Liver (tissue), 9 donors: ENCODE data around the gene FHOD1. TPM values are rescaled to one million over a fixed set of nuclear protein-coding genes. Genes with fewer than 3 reads are reported as not detected.

Experiments used
- DNase-seq: peaks from one replicate; pipeline ENCODE4 v3.0.0-alpha.2; 2017; ENCODE audit warnings: low spot score
- H3K27ac ChIP-seq, 2 donors: one replicate each; pipeline ENCODE4 v1.7.0; 2013; ENCODE audit warnings: inconsistent platforms in 2 of 2, low read length in 2 of 2, control low read depth in 1 of 2, low read depth in 1 of 2, mild to moderate bottlenecking in 1 of 2
- H3K27me3 ChIP-seq, 4 donors: one replicate each; pipeline versions ENCODE4 v1.6.1 to v1.7.0; 2013; ENCODE audit warnings: low read length in 3 of 4, inconsistent platforms in 1 of 4, mild to moderate bottlenecking in 1 of 4, moderate library complexity in 1 of 4; ENCODE audit not compliant: control insufficient read depth in 4 of 4, insufficient read depth in 4 of 4
- H3K36me3 ChIP-seq, 4 donors: one replicate each; pipeline versions ENCODE4 v1.6.1 to v1.7.0; 2013; ENCODE audit warnings: low read length in 3 of 4, mild to moderate bottlenecking in 3 of 4, low read depth in 1 of 4, moderate library complexity in 1 of 4; ENCODE audit not compliant: control insufficient read depth in 4 of 4, insufficient read depth in 3 of 4
- H3K4me1 ChIP-seq, 4 donors: one replicate each; pipeline versions ENCODE4 v1.6.1 to v1.7.0; 2013; ENCODE audit warnings: low read length in 3 of 4, mild to moderate bottlenecking in 3 of 4, moderate library complexity in 1 of 4; ENCODE audit not compliant: control insufficient read depth in 4 of 4, insufficient read depth in 4 of 4
- H3K4me3 ChIP-seq, 3 donors: one replicate each; pipeline versions ENCODE4 v1.6.1 to v1.7.0; 2013; ENCODE audit warnings: low read length in 3 of 3, control low read depth in 1 of 3, low read depth in 1 of 3, mild to moderate bottlenecking in 1 of 3
- H3K9ac ChIP-seq, 2 donors: one replicate each; pipeline ENCODE4 v1.7.0; 2013; ENCODE audit warnings: low read length in 2 of 2, mild to moderate bottlenecking in 2 of 2, moderate library complexity in 2 of 2, control low read depth in 1 of 2, low read depth in 1 of 2
- H3K9me3 ChIP-seq, 4 donors: one replicate each; pipeline versions ENCODE4 v1.6.1 to v1.7.0; 2013; ENCODE audit warnings: low read length in 3 of 4; ENCODE audit not compliant: control insufficient read depth in 4 of 4
- EGR1 ChIP-seq, 2 donors: IDR thresholded peaks; 2 replicates each; pipeline ENCODE4 v1.6.1; 2016 to 2018; ENCODE audit warnings: antibody characterized with exemption in 2 of 2, low read depth in 2 of 2
- FOXA1 ChIP-seq: IDR thresholded peaks from 2 replicates; pipeline ENCODE4 v1.6.1; 2016; ENCODE audit warnings: antibody characterized with exemption
- FOXA2 ChIP-seq: IDR thresholded peaks from 2 replicates; pipeline ENCODE4 v1.6.1; 2016; ENCODE audit warnings: antibody characterized with exemption
- HNF4G ChIP-seq: IDR thresholded peaks from 2 replicates; pipeline ENCODE4 v1.6.1; 2016; ENCODE audit warnings: antibody characterized with exemption
- JUND ChIP-seq, 2 donors: IDR thresholded peaks; 2 replicates each; pipeline ENCODE4 v1.6.1; 2016; ENCODE audit warnings: antibody characterized with exemption in 2 of 2
- NR2F2 ChIP-seq: IDR thresholded peaks from 2 replicates; pipeline ENCODE4 v1.6.1; 2016; ENCODE audit warnings: antibody characterized with exemption
- RAD21 ChIP-seq, 2 donors: IDR thresholded peaks; 2 replicates each; pipeline ENCODE4 v1.6.1; 2016; ENCODE audit warnings: antibody characterized with exemption in 2 of 2, mild to moderate bottlenecking in 2 of 2
- SP1 ChIP-seq: IDR thresholded peaks from 2 replicates; pipeline ENCODE4 v1.6.1; 2018; ENCODE audit warnings: antibody characterized with exemption, mild to moderate bottlenecking
- TAF1 ChIP-seq: conservative IDR thresholded peaks from 2 replicates; pipeline ENCODE4 v1.6.1; 2016; ENCODE audit warnings: antibody characterized with exemption, mild to moderate bottlenecking
- YY1 ChIP-seq: IDR thresholded peaks from 2 replicates; pipeline ENCODE4 v1.6.1; 2016; ENCODE audit warnings: antibody characterized with exemption, mild to moderate bottlenecking
- WGBS: extraction: QIAGEN DNeasy Blood & Tissue Kit; methylation state at CpG from one replicate; pipeline ENCODE4 v1.1.7; 2013; 5-methylcytosine and 5-hydroxymethylcytosine counted together
- polyA plus RNA-seq, 2 donors: library from polyadenylated mRNA; stranded (reverse) in 1 of 2; unstranded in 1 of 2; fragments of 200-250 nt in 1 of 2; fragments of >200 nt in 1 of 2; fragmentation: Nextera tagmentation in 1 of 2; extraction: Ambion mirVana in 1 of 2; gene quantifications; one replicate each; pipeline versions ENCODE4 v1.2.1 to v1.2.3, GENCODE V29; 2013 to 2015
- total RNA-seq, 2 donors: library from RNA; depleted of rRNA; stranded (reverse); fragments of >200 nt; gene quantifications; one replicate each; pipeline ENCODE4 v1.2.3, GENCODE V29; 2014
- TF ChIP-seq, protein P1 (sequence below): IDR thresholded peaks from 2 replicates; pipeline ENCODE4 v1.6.1; 2016; ENCODE audit warnings: antibody characterized with exemption, mild to moderate bottlenecking
- TF ChIP-seq, protein P2 (sequence below): IDR thresholded peaks from 2 replicates; pipeline ENCODE4 v1.6.1; 2016; ENCODE audit warnings: antibody characterized with exemption
- TF ChIP-seq, protein P3 (sequence below): fragments of 150-350 bp; IDR thresholded peaks from 2 replicates; pipeline ENCODE4 v1.5.1; 2017; ENCODE audit warnings: improper control_type of control experiment, low read depth, low read length; ENCODE audit not compliant: missing input control
- TF ChIP-seq, protein P4 (sequence below): IDR thresholded peaks from 2 replicates; pipeline ENCODE4 v1.6.1; 2016; ENCODE audit warnings: antibody characterized with exemption
- donor health status: healthy.
- donor health status: healthy.
- donor health status: healthy.
- donor health status: healthy.
- donor health status: healthy.

The FHOD1 gene
- total and polyA plus RNA-seq, 4 donors: 2.2 to 6.4 (median 4.1) TPM

DNA sequence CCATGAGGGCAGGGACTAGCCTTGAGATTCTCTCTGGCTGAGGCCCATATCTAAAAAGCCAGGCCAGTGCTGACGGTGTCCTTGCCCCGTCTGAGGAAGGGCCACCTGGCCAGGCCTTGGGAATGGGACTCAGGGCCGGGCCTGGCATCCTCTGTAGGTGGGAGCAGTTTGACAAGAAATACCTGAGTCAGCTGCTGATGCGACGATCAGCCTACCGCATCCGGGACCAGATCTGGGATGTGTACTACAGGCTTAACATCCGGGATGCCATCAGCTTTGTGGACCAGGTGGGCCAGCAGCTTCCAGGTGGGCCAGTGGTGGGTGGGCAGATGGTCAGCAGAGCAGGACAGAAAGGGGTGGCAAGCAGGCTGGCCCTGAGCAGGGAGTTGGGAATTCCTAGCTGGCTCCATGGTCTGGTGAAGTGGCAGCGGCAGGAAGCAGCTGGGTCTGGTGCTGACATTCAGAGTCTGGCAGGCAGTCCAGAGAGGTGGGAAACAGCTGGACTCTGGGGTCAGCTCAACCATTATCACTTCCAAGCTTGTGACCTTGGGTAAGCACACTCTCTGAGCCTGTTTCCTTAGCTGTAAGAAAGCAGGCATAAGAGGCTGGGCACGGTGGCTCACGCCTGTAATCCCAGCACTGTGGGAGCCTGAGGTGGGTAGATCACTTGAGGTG lies 11.0 kb upstream of the FHOD1 start:
- no peaks in the 10 kb centered on the region for H3K36me3 ChIP-seq
- H3K9ac ChIP-seq: no peak overlapping the region

More for the DNA sequence above, 11.0 kb upstream of the FHOD1 start:
- no peaks in the 10 kb centered on the region for H3K9me3 ChIP-seq
- WGBS: 84% methylated on average over 11 of the region's 11 CpGs
- no peaks in the 10 kb centered on the region for H3K27me3 ChIP-seq
- no peaks in the 10 kb centered on the region for H3K4me1 ChIP-seq
- no peak overlapping the region for H3K4me3 ChIP-seq
- no peak overlapping the region for H3K27ac ChIP-seq
- TF ChIP-seq RAD21 (IDR thresholded peaks at IDR 0.05): no peak
- TF ChIP-seq FOXA2: no peak
- TF ChIP-seq, protein P1, sequence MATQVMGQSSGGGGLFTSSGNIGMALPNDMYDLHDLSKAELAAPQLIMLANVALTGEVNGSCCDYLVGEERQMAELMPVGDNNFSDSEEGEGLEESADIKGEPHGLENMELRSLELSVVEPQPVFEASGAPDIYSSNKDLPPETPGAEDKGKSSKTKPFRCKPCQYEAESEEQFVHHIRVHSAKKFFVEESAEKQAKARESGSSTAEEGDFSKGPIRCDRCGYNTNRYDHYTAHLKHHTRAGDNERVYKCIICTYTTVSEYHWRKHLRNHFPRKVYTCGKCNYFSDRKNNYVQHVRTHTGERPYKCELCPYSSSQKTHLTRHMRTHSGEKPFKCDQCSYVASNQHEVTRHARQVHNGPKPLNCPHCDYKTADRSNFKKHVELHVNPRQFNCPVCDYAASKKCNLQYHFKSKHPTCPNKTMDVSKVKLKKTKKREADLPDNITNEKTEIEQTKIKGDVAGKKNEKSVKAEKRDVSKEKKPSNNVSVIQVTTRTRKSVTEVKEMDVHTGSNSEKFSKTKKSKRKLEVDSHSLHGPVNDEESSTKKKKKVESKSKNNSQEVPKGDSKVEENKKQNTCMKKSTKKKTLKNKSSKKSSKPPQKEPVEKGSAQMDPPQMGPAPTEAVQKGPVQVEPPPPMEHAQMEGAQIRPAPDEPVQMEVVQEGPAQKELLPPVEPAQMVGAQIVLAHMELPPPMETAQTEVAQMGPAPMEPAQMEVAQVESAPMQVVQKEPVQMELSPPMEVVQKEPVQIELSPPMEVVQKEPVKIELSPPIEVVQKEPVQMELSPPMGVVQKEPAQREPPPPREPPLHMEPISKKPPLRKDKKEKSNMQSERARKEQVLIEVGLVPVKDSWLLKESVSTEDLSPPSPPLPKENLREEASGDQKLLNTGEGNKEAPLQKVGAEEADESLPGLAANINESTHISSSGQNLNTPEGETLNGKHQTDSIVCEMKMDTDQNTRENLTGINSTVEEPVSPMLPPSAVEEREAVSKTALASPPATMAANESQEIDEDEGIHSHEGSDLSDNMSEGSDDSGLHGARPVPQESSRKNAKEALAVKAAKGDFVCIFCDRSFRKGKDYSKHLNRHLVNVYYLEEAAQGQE: no peak
- TF ChIP-seq FOXA1: no peak
- TF ChIP-seq YY1: no peak
- TF ChIP-seq HNF4G: no peak
- TF ChIP-seq, protein P2, sequence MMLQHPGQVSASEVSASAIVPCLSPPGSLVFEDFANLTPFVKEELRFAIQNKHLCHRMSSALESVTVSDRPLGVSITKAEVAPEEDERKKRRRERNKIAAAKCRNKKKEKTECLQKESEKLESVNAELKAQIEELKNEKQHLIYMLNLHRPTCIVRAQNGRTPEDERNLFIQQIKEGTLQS: no peak
- TF ChIP-seq, protein P3, sequence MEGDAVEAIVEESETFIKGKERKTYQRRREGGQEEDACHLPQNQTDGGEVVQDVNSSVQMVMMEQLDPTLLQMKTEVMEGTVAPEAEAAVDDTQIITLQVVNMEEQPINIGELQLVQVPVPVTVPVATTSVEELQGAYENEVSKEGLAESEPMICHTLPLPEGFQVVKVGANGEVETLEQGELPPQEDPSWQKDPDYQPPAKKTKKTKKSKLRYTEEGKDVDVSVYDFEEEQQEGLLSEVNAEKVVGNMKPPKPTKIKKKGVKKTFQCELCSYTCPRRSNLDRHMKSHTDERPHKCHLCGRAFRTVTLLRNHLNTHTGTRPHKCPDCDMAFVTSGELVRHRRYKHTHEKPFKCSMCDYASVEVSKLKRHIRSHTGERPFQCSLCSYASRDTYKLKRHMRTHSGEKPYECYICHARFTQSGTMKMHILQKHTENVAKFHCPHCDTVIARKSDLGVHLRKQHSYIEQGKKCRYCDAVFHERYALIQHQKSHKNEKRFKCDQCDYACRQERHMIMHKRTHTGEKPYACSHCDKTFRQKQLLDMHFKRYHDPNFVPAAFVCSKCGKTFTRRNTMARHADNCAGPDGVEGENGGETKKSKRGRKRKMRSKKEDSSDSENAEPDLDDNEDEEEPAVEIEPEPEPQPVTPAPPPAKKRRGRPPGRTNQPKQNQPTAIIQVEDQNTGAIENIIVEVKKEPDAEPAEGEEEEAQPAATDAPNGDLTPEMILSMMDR: no peak
- no peak for TF ChIP-seq NR2F2
- TF ChIP-seq, protein P4, sequence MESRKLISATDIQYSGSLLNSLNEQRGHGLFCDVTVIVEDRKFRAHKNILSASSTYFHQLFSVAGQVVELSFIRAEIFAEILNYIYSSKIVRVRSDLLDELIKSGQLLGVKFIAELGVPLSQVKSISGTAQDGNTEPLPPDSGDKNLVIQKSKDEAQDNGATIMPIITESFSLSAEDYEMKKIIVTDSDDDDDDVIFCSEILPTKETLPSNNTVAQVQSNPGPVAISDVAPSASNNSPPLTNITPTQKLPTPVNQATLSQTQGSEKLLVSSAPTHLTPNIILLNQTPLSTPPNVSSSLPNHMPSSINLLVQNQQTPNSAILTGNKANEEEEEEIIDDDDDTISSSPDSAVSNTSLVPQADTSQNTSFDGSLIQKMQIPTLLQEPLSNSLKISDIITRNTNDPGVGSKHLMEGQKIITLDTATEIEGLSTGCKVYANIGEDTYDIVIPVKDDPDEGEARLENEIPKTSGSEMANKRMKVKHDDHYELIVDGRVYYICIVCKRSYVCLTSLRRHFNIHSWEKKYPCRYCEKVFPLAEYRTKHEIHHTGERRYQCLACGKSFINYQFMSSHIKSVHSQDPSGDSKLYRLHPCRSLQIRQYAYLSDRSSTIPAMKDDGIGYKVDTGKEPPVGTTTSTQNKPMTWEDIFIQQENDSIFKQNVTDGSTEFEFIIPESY: no peak
- no peak for TF ChIP-seq TAF1
- TF ChIP-seq EGR1 (IDR thresholded peaks at IDR 0.05; ENCODE audit: low read depth in 2 of 2): no peak
- no peak for TF ChIP-seq SP1
- TF ChIP-seq JUND (IDR thresholded peaks at IDR 0.05): no peak
- DNase-seq: no peak
